ENCODE measurements around the gene CDKN1A.

GRCh38 chr6:36656441-36656840, 22.1 kb upstream of the CDKN1A start:
- no peak for TF ChIP-seq PRDM15 (CRISPR knock-in tag; IDR thresholded peaks at IDR 0.05)
- no peak for TF ChIP-seq CTCF (IDR thresholded peaks at IDR 0.05)
- TF ChIP-seq TEAD1 (CRISPR knock-in tag; IDR thresholded peaks at IDR 0.05): no peak
- TF ChIP-seq ZBTB21 (CRISPR knock-in tag; IDR thresholded peaks at IDR 0.05; ENCODE audit: borderline replicate concordance): no peak
- no peak for TF ChIP-seq GRHL2 (CRISPR knock-in tag; IDR thresholded peaks at IDR 0.05; ENCODE audit: insufficient replicate concordance, severe bottlenecking)
- TF ChIP-seq ESRRA (CRISPR knock-in tag; IDR thresholded peaks at IDR 0.05; ENCODE audit: borderline replicate concordance): no peak
- TF ChIP-seq ZNF423 (CRISPR knock-in tag; IDR thresholded peaks at IDR 0.05): no peak
- TF ChIP-seq TEAD4 (CRISPR knock-in tag; IDR thresholded peaks at IDR 0.05): no peak
- no peak for TF ChIP-seq NR2C2 (CRISPR knock-in tag; IDR thresholded peaks at IDR 0.05)
- TF ChIP-seq MAX (CRISPR knock-in tag; IDR thresholded peaks at IDR 0.05): no peak
- TF ChIP-seq ETV6 (CRISPR knock-in tag; IDR thresholded peaks at IDR 0.05): no peak

Measured in WTC11 (cell line).